HEK293 (cell line): ENCODE measurements around the gene CDC42SE2.
"Not testable (repeated sequence)": the region's sequence is repeated elsewhere in the genome, so short reads cannot be mapped to it uniquely, and the experiment has no call there.

Source experiments
- CTCF ChIA-PET: fragments of 350-600 bp; formaldehyde crosslinking; extraction: SDS; loops from one replicate; lab custom pipeline; 2021; ENCODE audit warnings: antibody characterized with exemption; lab: Yijun Ruan, JAX
- POLR2A ChIA-PET: fragments of 300-600 bp; formaldehyde crosslinking; extraction: SDS; loops from one replicate; lab custom pipeline; 2020; ENCODE audit warnings: antibody characterized with exemption, inconsistent platforms; lab: Yijun Ruan, JAX
- H3K27ac ChIP-seq: fragments of 200-500 bp; sonication (Bioruptor generic); 2 replicates; pipeline ENCODE4 v1.5.1; 2014; ENCODE audit warnings: low read depth, low read length, control low read depth, inconsistent platforms; ENCODE audit errors: extremely low read depth
- H3K36me3 ChIP-seq, 2 experiments: fragments of 200-500 bp in 1 of 2; sonication (Bioruptor generic) in 1 of 2; 1 replicate in 1 of 2; 2 replicates in 1 of 2; pipeline ENCODE4 v1.5.1; 2014 to 2017; ENCODE audit warnings: inconsistent platforms in 2 of 2, low read length in 2 of 2; ENCODE audit not compliant: control insufficient read depth in 2 of 2, insufficient read depth in 1 of 2
- H3K4me1 ChIP-seq: fragments of 200-500 bp; sonication (Bioruptor generic); 2 replicates; pipeline ENCODE4 v1.5.1; 2014; ENCODE audit warnings: mild to moderate bottlenecking, low read length, inconsistent platforms; ENCODE audit not compliant: control insufficient read depth, insufficient read depth
- H3K4me3 ChIP-seq: 2 replicates; pipeline ENCODE4 v1.5.1; 2011; ENCODE audit warnings: low read depth, mild to moderate bottlenecking, control low read depth, low read length, moderate library complexity
- H3K9me3 ChIP-seq: fragments of 200-500 bp; sonication (Bioruptor generic); 2 replicates; pipeline ENCODE4 v1.5.1; 2014; ENCODE audit warnings: low read depth, low read length, inconsistent platforms; ENCODE audit not compliant: control insufficient read depth, insufficient read depth
- EGR2 ChIP-seq: fragments of 450-650 bp; formaldehyde crosslinking; IDR thresholded peaks from 2 replicates; pipeline ENCODE4 v1.5.1; 2016; ENCODE audit warnings: low read depth, missing biosample characterization, missing genetic modification characterization
- GLIS1 ChIP-seq: fragments of 450-650 bp; formaldehyde crosslinking; IDR thresholded peaks from 2 replicates; pipeline ENCODE4 v1.5.1; 2016; ENCODE audit warnings: missing biosample characterization, missing genetic modification characterization
- GLIS2 ChIP-seq: fragments of 450-650 bp; formaldehyde crosslinking; IDR thresholded peaks from 2 replicates; pipeline ENCODE4 v1.5.1; 2016; ENCODE audit warnings: missing biosample characterization, missing genetic modification characterization
- IKZF3 ChIP-seq: fragments of 450-650 bp; IDR thresholded peaks from 2 replicates; pipeline ENCODE4 v1.5.0; 2018; ENCODE audit warnings: missing biosample characterization, mild to moderate bottlenecking, missing genetic modification characterization, moderate library complexity
- KLF1 ChIP-seq: fragments of 450-650 bp; formaldehyde crosslinking; IDR thresholded peaks from 2 replicates; pipeline ENCODE4 v1.5.1; 2016; ENCODE audit warnings: missing biosample characterization, missing genetic modification characterization
- KLF10 ChIP-seq: fragments of 450-650 bp; IDR thresholded peaks from 2 replicates; pipeline ENCODE4 v1.5.1; 2018; ENCODE audit warnings: missing biosample characterization, mild to moderate bottlenecking, missing genetic modification characterization
- KLF8 ChIP-seq: fragments of 450-650 bp; formaldehyde crosslinking; IDR thresholded peaks from 2 replicates; pipeline ENCODE4 v1.5.1; 2016; ENCODE audit warnings: missing biosample characterization, missing genetic modification characterization
- KLF9 ChIP-seq: fragments of 450-650 bp; formaldehyde crosslinking; IDR thresholded peaks from 2 replicates; pipeline ENCODE4 v1.5.1; 2016; ENCODE audit warnings: missing biosample characterization, missing genetic modification characterization, low read depth
- ZBTB48 ChIP-seq: fragments of 450-650 bp; formaldehyde crosslinking; IDR thresholded peaks from 2 replicates; pipeline ENCODE4 v1.5.1; 2016; ENCODE audit warnings: missing biosample characterization, missing genetic modification characterization
- ZFHX2 ChIP-seq: fragments of 450-650 bp; formaldehyde crosslinking; conservative IDR thresholded peaks from 2 replicates; pipeline ENCODE4 v1.5.1; 2016; ENCODE audit warnings: missing biosample characterization, missing genetic modification characterization
- ZFP69B ChIP-seq: fragments of 450-650 bp; formaldehyde crosslinking; IDR thresholded peaks from 2 replicates; pipeline ENCODE4 v1.5.1; 2016; ENCODE audit warnings: missing biosample characterization, missing genetic modification characterization
- ZNF112 ChIP-seq: fragments of 450-650 bp; formaldehyde crosslinking; IDR thresholded peaks from 2 replicates; pipeline ENCODE4 v1.5.0; 2017; ENCODE audit warnings: missing biosample characterization, missing genetic modification characterization
- ZNF23 ChIP-seq: fragments of 450-650 bp; formaldehyde crosslinking; IDR thresholded peaks from 2 replicates; pipeline ENCODE4 v1.5.1; 2016; ENCODE audit warnings: missing biosample characterization, missing genetic modification characterization, borderline replicate concordance
- ZNF324 ChIP-seq: fragments of 450-650 bp; formaldehyde crosslinking; IDR thresholded peaks from 2 replicates; pipeline ENCODE4 v1.5.1; 2016; ENCODE audit warnings: missing biosample characterization, missing genetic modification characterization
- ZNF341 ChIP-seq: fragments of 450-650 bp; formaldehyde crosslinking; IDR thresholded peaks from 2 replicates; pipeline ENCODE4; 2016; ENCODE audit warnings: low read depth, missing biosample characterization, missing genetic modification characterization
- ZNF394 ChIP-seq: fragments of 450-650 bp; formaldehyde crosslinking; IDR thresholded peaks from 2 replicates; pipeline ENCODE4 v1.5.1; 2016; ENCODE audit warnings: missing biosample characterization, missing genetic modification characterization, mild to moderate bottlenecking, moderate library complexity, borderline replicate concordance
- ZSCAN30 ChIP-seq: fragments of 450-650 bp; IDR thresholded peaks from 2 replicates; pipeline ENCODE4 v1.5.1; 2018; ENCODE audit warnings: missing biosample characterization, mild to moderate bottlenecking, missing genetic modification characterization, moderate library complexity
- ZXDB ChIP-seq: fragments of 450-650 bp; formaldehyde crosslinking; IDR thresholded peaks from 2 replicates; pipeline ENCODE4 v1.5.1; 2016; ENCODE audit warnings: missing biosample characterization, missing genetic modification characterization
- TF ChIP-seq, protein P1 (sequence below): fragments of 450-650 bp; formaldehyde crosslinking; IDR thresholded peaks from 2 replicates; pipeline ENCODE4 v1.5.1; 2016; ENCODE audit warnings: missing biosample characterization, missing genetic modification characterization
- TF ChIP-seq, protein P2 (sequence below): fragments of 450-650 bp; formaldehyde crosslinking; IDR thresholded peaks from 2 replicates; pipeline ENCODE4 v1.5.1; 2016; ENCODE audit warnings: missing biosample characterization, missing genetic modification characterization
- TF ChIP-seq, protein P3 (sequence below): fragments of 450-650 bp; formaldehyde crosslinking; optimal IDR thresholded peaks from 2 replicates; pipeline ENCODE3; 2016; ENCODE audit warnings: missing biosample characterization, mild to moderate bottlenecking, missing genetic modification characterization
- TF ChIP-seq, protein P4 (sequence below): fragments of 450-650 bp; formaldehyde crosslinking; IDR thresholded peaks from 2 replicates; pipeline ENCODE4 v1.5.1; 2016; ENCODE audit warnings: missing biosample characterization, missing genetic modification characterization

Gene CDC42SE2

DNA sequence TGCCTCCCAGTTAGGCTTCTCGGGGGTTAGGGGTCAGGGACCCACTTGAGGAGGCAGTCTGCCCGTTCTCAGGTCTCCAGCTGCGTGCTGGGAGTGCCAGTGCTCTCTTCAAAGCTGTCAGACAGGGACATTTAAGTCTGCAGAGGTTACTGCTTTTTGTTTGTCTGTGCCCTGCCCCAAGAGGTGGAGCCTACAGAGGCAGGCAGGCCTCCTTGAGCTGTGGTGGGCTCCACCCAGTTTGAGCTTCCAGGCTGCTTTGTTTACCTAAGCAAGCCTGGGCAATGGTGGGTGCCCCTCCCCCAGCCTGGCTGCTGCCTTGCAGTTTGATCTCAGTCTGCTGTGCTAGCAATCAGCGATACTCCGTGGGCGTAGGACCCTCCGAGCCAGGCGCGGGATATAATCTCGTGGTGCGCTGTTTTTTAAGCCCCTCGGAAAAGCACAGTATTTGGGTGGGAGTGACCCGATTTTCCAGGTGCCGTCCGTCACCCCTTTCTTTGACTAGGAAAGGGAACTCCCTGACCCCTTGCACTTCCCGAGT lies 48.5 kb downstream of the CDC42SE2 start:
- H3K9me3 ChIP-seq, H3K4me1 ChIP-seq, POLR2A ChIA-PET, H3K36me3 ChIP-seq, H3K4me3 ChIP-seq: not testable (repeated sequence)
- CTCF ChIA-PET: interaction anchor here (0.6 kb wide), 1 partner anchor 42 kb away, joined by 3 read pairs; no protein-coding TSS in a partner anchor
- H3K27ac ChIP-seq: peak overlapping the region; percentile 64; the same call in 1 of the 2 replicates
- TF ChIP-seq GLIS2: 0 out of 2 replicates have a peak, but pooled peaks have one; percentile 44
- peak; percentile 82 for TF ChIP-seq ZFP69B
- TF ChIP-seq, protein P1, sequence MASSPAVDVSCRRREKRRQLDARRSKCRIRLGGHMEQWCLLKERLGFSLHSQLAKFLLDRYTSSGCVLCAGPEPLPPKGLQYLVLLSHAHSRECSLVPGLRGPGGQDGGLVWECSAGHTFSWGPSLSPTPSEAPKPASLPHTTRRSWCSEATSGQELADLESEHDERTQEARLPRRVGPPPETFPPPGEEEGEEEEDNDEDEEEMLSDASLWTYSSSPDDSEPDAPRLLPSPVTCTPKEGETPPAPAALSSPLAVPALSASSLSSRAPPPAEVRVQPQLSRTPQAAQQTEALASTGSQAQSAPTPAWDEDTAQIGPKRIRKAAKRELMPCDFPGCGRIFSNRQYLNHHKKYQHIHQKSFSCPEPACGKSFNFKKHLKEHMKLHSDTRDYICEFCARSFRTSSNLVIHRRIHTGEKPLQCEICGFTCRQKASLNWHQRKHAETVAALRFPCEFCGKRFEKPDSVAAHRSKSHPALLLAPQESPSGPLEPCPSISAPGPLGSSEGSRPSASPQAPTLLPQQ (tag by site-specific recombination): peak; percentile 70
- peak; percentile 84 for TF ChIP-seq GLIS1 (tag by site-specific recombination)
- 0 out of 2 replicates have a peak, but pooled peaks have one; percentile 5 for TF ChIP-seq ZNF324 (tag by site-specific recombination)
- TF ChIP-seq, protein P2, sequence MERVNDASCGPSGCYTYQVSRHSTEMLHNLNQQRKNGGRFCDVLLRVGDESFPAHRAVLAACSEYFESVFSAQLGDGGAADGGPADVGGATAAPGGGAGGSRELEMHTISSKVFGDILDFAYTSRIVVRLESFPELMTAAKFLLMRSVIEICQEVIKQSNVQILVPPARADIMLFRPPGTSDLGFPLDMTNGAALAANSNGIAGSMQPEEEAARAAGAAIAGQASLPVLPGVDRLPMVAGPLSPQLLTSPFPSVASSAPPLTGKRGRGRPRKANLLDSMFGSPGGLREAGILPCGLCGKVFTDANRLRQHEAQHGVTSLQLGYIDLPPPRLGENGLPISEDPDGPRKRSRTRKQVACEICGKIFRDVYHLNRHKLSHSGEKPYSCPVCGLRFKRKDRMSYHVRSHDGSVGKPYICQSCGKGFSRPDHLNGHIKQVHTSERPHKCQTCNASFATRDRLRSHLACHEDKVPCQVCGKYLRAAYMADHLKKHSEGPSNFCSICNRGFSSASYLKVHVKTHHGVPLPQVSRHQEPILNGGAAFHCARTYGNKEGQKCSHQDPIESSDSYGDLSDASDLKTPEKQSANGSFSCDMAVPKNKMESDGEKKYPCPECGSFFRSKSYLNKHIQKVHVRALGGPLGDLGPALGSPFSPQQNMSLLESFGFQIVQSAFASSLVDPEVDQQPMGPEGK (tag by site-specific recombination): peak; percentile 36; the same call in 1 of the 2 replicates
- peak; percentile 62 for TF ChIP-seq ZFHX2 (tag by site-specific recombination)
- peak; percentile 92 for TF ChIP-seq ZSCAN30 (tag by site-specific recombination)
- TF ChIP-seq KLF1: peak; percentile 68
- TF ChIP-seq ZXDB (tag by site-specific recombination): peak; percentile 31; the same call in 1 of the 2 replicates
- TF ChIP-seq IKZF3: peak; percentile 67; the same call in 1 of the 2 replicates
- TF ChIP-seq KLF9 (tag by site-specific recombination): peak; percentile 33; the same call in 1 of the 2 replicates
- TF ChIP-seq KLF10 (tag by site-specific recombination): 0 out of 2 replicates have a peak, but pooled peaks have one; percentile 39
- peak; percentile 27; the same call in 1 of the 2 replicates for TF ChIP-seq EGR2
- peak; percentile 18; the same call in 1 of the 2 replicates for TF ChIP-seq KLF8
- TF ChIP-seq, protein P3, sequence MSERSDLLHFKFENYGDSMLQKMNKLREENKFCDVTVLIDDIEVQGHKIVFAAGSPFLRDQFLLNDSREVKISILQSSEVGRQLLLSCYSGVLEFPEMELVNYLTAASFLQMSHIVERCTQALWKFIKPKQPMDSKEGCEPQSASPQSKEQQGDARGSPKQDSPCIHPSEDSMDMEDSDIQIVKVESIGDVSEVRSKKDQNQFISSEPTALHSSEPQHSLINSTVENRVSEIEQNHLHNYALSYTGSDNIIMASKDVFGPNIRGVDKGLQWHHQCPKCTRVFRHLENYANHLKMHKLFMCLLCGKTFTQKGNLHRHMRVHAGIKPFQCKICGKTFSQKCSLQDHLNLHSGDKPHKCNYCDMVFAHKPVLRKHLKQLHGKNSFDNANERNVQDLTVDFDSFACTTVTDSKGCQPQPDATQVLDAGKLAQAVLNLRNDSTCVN (tag by site-specific recombination): peak; percentile 37
- TF ChIP-seq, protein P4, sequence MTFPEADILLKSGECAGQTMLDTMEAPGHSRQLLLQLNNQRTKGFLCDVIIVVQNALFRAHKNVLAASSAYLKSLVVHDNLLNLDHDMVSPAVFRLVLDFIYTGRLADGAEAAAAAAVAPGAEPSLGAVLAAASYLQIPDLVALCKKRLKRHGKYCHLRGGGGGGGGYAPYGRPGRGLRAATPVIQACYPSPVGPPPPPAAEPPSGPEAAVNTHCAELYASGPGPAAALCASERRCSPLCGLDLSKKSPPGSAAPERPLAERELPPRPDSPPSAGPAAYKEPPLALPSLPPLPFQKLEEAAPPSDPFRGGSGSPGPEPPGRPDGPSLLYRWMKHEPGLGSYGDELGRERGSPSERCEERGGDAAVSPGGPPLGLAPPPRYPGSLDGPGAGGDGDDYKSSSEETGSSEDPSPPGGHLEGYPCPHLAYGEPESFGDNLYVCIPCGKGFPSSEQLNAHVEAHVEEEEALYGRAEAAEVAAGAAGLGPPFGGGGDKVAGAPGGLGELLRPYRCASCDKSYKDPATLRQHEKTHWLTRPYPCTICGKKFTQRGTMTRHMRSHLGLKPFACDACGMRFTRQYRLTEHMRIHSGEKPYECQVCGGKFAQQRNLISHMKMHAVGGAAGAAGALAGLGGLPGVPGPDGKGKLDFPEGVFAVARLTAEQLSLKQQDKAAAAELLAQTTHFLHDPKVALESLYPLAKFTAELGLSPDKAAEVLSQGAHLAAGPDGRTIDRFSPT (tag by site-specific recombination): peak; percentile 46; the same call in 1 of the 2 replicates

DNA sequence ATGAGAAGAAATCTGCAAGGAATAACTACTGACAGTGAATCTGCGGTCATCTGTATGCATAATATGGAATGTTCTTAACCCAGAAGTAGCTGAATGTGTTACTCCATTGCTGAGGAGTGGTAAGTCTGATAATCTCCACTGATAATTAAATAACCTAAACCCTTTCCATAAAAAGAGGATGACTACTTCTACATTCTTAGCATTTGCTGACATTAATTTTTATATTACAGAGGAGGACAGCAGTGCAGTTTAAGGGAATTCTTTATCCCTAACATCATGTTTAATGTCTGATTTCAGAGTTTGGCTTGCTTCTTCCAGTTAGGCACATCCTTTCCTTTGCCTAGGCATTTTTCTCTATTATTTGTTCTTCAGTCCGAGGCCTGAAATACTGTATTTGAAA lies 52.2 kb downstream of the CDC42SE2 start:
- Histone ChIP-seq H3K4me3 (no peak overlapping the region), H3K9me3 (no peaks in the 10 kb centered on the region), H3K4me1 (0 out of 2 replicates have a peak, but pooled peaks cover 4% of the 10 kb centered on the region), H3K36me3 (peaks cover 0 to 5% of the 10 kb centered on the region in 2 experiments; a peak in 2 of 3 replicates), H3K27ac (no peak overlapping the region)
- ChIA-PET POLR2A (no interaction called here), CTCF (no interaction called here)
- TF ChIP-seq ZNF23 (tag by site-specific recombination) (no peak), ZBTB48 (no peak), ZNF112 (tag by site-specific recombination) (no peak), ZNF341 (tag by site-specific recombination) (no peak), ZNF394 (tag by site-specific recombination) (no peak)
